HG02623 (cell line): ENCODE data around the gene MAGT1.
"Not testable (repeated sequence)": the region's sequence is repeated elsewhere in the genome, so short reads cannot be mapped to it uniquely, and the experiment has no call there.

Experiments
- ATAC-seq: cut with Tn5 transposase; IDR thresholded peaks from one replicate; pipeline ENCODE4 v1.9.1; 2021; ENCODE audit warnings: moderate library complexity; ENCODE audit not compliant: unreplicated experiment

MAGT1 gene

DNA sequence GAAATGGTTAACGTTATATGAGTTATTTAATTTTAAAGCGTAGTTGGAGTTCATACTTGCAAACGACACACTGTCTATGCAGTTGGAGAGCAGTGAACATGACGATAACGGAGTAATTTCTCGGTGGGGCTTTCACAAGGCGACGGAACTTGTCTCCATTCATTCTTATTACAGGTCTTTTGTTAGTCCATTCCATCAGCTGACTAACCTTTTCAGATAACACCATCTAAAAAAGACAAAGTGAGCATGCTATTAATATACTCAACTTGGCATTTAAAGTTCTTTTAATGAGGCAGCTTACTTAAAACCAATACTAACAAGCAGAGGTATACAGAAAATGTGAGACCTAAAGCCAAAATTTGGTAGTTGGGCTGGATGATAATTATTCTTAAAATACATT, 19.9 kb downstream of the MAGT1 start:
- no peak for ATAC-seq

DNA sequence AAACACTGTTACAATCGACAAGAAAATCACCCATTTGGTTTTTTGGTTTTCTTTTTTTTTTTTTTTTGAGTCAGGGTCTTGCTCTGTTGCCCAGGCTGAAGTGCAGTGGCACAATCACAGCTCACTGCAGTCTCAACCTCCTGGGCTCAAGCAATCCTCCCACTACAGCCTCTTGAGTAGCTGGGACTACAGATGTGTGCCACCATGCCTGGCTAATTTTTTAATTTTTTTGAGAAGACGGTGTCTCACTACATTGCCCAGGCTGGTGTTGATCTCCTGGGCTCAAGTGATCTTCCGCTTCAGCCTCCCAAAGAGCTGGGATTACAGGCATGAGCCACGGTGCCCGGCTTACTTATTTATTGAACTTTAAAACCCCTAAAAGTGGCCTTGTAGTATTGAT, 63.7 kb downstream of the MAGT1 start:
- ATAC-seq = not testable (repeated sequence)

DNA sequence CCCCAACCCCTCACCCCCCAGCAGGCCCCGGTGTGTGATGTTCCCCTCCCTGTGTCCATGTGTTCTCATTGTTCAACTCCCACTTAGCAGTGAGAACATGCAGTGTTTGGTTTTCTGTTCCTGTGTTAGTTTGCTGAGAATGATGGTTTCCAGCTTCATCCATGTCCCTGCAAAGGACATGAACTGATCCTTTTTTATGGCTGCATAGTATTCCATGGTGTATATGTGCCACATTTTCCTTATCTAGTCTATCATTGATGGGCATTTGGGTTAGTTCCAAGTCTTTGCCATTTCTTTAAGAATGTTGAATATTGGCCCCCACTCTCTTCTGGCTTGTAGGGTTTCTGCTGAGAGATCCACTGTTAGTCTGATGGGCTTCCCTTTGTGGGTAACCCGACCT, 73.2 kb downstream of the MAGT1 start:
- not testable (repeated sequence) for ATAC-seq

DNA sequence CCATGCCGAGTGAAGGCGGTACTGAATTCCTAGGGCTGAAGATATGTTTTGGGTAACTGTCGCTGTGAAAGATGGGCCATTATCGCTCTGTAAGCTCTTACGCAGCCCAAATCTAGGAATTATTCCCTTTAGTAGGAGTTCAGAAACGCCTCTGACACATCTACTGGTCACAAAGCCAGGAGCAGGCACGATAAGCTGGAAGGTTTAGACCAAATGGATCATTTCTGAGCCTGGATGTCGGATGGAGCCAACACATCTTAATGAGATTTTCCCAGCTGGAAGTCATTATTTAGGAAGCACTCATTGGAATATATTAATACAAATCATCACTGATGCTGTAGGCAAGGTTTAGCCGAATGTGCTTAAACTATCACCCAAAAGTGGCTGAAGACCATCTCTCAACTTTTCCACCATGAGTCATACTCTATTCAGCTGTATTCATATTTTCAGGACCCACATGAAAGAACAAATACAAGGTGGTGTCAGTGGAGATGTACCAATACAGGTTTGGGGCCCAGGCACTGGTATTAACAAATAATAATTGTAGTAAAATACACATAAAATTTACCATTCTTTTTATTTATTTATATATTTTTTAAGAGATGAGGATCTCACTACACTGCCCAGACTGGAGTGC, 75.0 kb downstream of the MAGT1 start:
- ATAC-seq = no peak

DNA sequence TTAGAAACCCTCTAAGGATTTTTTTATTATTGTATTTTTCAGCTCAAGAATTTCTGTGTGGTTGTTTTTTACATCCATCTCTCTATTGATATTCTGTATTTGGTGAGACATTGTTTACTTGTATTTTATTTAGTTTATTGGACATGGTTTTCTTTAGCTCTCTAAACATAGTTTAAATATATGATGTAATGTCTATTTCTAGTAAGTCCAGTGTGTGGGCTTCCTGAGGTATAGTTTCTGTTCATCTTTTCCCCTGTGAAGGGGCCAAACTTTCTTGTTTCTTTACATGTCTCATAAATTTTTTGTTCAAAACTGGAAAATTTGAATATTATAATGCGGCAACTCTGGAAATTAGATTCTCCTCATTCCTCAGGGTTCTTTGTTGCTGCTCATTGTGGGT, 81.0 kb downstream of the MAGT1 start:
- no peak for ATAC-seq

DNA sequence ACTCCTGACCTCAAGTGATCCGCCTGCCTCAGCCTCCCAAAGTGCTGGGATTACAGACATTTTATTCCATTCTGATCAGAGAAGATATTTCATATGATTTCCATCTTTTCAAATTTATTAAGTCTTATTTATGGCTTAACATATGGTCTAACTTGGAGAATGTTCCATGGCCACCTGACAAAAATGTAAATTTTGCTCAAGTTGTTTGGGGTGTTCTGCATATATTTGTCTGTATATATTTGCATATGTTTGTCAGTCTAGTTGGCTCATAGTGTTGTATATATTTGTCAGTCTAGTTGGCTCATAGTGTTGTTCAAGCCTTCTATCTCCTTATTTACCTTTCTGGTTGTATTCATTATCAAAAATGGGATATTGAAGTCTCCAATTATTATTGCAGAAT, 93.0 kb downstream of the MAGT1 start:
- no peak for ATAC-seq

DNA sequence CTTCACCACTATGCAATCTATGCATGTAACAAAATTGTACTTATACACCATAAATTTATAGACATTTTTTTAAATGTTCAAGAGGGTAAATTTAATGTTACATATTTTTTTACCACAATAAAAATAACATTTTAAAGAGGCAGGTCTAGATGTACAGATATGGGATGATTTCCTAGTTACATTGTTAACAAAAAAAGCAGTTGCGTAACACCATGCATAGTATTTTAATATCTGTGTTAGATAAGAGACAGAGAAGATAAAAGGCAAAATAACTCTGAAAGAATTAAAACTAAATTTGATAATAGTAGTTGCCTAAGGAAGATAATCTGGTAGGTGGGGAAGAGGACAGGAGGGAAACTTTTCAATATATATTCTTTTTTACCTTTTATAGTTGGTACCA, 100.1 kb downstream of the MAGT1 start:
- no peak for ATAC-seq

DNA sequence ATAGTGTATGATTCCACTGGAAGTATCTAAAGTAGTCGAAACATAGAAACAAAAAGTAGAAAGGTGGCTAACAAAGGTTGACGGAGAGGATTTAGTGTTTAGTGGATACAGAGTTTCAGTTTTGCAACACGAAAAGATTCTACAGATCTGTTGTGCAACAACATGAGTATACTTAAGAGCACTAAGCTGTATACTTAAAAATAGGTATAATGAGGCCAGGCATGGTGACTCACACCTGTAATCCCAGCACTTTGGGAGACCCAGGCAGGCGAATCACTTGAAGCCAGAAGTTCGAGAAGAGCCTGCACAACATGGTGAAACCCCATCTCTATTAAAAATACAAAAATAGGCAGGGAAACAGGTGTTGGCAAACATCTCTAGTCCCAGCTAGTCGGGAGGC, 101.3 kb downstream of the MAGT1 start:
- ATAC-seq = no peak

DNA sequence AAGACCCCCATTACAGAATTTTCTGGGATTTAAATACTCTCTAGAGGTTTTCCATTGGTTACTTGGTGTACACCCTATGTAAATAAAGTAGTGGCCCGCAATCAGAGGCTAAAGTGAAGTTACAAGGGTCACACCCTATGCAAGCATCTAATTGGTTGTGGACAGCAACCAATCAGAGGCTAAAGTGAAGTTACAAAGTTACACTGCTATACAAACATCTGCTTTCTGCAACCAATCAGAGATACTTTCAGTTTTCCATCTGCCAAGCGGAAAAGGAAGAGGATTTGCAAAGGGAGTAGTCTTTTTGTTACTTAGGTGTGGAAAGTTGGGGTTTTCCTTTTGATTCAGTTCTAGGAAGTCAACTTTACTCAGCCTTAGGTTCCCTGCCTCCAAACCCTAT, 107.2 kb downstream of the MAGT1 start:
- ATAC-seq = no peak

DNA sequence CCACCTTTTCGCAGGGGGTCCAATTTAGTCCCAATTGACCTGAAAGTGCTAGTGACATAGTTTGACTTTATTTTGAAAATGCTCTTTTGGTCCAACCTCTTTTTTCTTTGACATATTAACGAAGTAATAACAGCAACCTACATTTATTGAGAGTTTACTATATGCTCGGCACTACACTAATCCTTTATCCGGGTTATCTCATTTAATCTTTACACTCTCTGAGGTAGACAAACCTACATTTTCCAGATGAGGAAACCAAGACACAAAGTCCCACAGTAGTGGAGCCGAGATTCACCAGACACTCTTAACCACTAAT, 108.9 kb downstream of the MAGT1 start:
- no peak for ATAC-seq

DNA sequence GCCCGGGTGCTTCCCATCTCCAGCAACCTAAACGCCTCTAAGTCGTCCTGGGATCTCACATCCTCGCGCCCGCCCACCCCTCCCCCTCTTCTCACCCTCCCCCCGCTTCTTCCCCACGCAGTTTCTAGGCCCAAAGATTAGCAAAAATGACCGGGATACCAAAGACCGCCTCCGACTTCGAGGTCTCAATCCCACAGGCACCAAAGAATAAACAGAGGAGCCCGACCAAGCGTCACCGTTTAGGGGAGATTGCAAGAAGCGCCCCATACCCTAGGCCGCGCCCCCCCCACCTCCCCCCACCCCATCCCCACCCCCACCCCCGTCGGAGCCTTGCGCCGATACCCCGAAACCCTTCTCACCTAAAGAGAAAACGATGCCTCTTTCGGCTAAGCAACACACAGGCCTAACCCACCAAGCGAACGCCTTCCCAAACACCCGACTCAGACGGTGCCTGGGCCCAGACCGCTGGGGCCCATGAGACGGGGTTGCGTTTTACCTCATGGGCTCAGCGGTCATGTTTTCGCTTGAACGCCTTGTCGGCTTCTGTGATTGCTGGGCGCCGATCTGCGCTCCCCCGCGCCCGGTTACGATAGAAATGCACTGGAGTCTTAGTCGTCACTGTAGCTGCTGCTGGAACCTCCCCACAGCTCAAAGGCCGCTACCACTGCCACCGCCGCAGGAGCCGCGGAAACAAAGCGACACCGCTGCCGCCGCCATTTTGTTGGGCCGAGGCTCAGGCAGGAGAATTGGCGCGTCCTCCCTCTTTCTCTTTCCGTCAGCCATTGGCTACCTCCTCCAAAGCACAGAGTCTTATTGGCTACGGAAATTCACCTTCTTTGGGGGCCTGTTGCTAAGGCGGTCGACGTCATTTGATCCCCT, 109.5 kb downstream of the MAGT1 start, which contains the start of gene ATRX:
Gene ATRX, minus strand, starts transcription at position 731 of the 879 bp plus-strand sequence. Its CDS starts 215 bp downstream, at position 516.
- peak; percentile 93 for ATAC-seq

DNA sequence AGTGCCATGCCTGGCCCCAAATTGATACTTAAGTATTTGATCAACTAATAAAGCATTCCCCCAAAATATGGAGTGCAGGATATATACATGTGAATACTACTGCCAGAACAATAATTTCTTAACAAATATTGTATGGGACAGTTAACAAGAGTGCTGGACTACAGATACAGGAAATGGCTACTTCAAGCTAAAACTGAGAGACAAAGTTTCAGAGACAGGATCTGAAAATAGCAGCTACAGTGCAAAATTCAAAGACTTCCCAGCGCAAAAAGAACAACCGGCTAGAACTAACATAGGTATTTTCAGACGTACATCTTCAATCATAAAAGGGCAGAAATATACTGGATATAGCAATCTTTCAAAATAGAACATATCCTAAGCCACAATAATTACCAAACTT, 115.5 kb downstream of the MAGT1 start:
- ATAC-seq = no peak

DNA sequence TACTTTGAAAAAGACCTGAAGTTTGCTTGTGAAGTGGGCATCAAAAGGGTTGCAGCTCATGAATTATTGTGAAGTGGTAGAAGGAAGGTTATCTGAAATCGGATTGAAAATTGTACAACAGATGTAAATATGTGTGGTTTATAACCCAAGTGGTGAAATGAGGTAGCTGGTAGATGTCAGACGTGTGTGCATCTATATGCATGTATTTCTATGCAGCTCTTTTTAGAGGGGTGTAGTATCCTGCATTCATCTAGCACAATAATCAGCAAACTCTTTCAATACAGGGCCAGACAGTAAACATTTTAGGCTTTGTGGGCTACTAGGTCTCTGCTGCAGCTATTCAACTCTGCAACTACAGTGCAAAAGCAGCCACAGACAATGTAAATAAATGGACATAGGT, 118.6 kb downstream of the MAGT1 start:
- ATAC-seq = no peak
